ENCODE results near the gene SLC12A7. TPM values are rescaled to one million over a fixed set of nuclear protein-coding genes. Genes with fewer than 3 reads are reported as not detected.

SLC12A7 gene
- total and polyA plus RNA-seq, 2 of the 13 experiments (the other 11 are each of a cell fraction or from before 2014, with no cell fraction given): 14.0 to 18.5 TPM

GRCh38 chr5:1010181-1010510 lies 101.7 kb downstream of the SLC12A7 start (continued):
- TF ChIP-seq ESRRA (CRISPR knock-in tag; IDR thresholded peaks at IDR 0.05; ENCODE audit: low read depth) (0 out of 2 replicates have a peak, but pooled peaks have one; percentile 12), ZFX (CRISPR knock-in tag; IDR thresholded peaks at IDR 0.05; ENCODE audit: low read depth) (peak; percentile 64; the same call in 1 of the 2 replicates), KLF12 (CRISPR knock-in tag; IDR thresholded peaks at IDR 0.05; ENCODE audit: borderline replicate concordance) (no peak), FOXA1 (IDR thresholded peaks at IDR 0.05) (no peak), FOXA1 (CRISPR knock-in tag; IDR thresholded peaks at IDR 0.05) (peak; percentile 66), TRIM22 (IDR thresholded peaks at IDR 0.05) (no peak), RAD21 (CRISPR knock-in tag; IDR thresholded peaks at IDR 0.05) (peak; percentile 46), E2F1 (CRISPR knock-in tag; IDR thresholded peaks at IDR 0.05) (no peak), HOXA9 (CRISPR knock-in tag; IDR thresholded peaks at IDR 0.05; ENCODE audit: borderline replicate concordance) (no peak), CTCF (CRISPR knock-in tag; IDR thresholded peaks at IDR 0.05) (peak; percentile 60), ZSCAN9 (CRISPR knock-in tag; IDR thresholded peaks at IDR 0.05; ENCODE audit: borderline replicate concordance) (no peak), MAX (IDR thresholded peaks at IDR 0.05) (peak; percentile 52), ZFP90 (CRISPR knock-in tag; IDR thresholded peaks at IDR 0.05; ENCODE audit: borderline replicate concordance) (no peak), ZFY (CRISPR knock-in tag; IDR thresholded peaks at IDR 0.05) (peak; percentile 56; the same call in 1 of the 2 replicates), ZNF691 (CRISPR knock-in tag; IDR thresholded peaks at IDR 0.05; ENCODE audit: borderline replicate concordance, low read depth) (no peak), ATRX (CRISPR knock-in tag; IDR thresholded peaks at IDR 0.05; ENCODE audit: borderline replicate concordance) (no peak), ZNF687 (CRISPR knock-in tag; IDR thresholded peaks at IDR 0.05) (peak; percentile 47)
